Measurements from ENCODE around the gene PYROXD2. TPM values are rescaled to one million over a fixed set of nuclear protein-coding genes. Genes with fewer than 3 reads are reported as not detected.

PYROXD2 gene
- total and polyA plus RNA-seq, 10 of the 15 experiments (the other 5 are each of a cell fraction or from before 2014, with no cell fraction given): 4.8 to 15.8 (median 11.1) TPM

- TF ChIP-seq RCOR1 (conservative IDR thresholded peaks at IDR 0.05; ENCODE audit: low read depth, low read length) (no peak), PML (IDR thresholded peaks at IDR 0.05; ENCODE audit: low read length) (no peak), ZNF687 (IDR thresholded peaks at IDR 0.05) (0 out of 2 replicates have a peak, but pooled peaks have one; percentile 24), SP1 (IDR thresholded peaks at IDR 0.05; ENCODE audit: low read depth, low read length) (no peak), FOXK2 (IDR thresholded peaks at IDR 0.05) (no peak)
Observed at GRCh38 chr10:98404571-98405359, 10.2 kb downstream of the PYROXD2 start (continued).

GRCh38 chr10:98403812-98404504 is 11.0 kb downstream of the PYROXD2 start:
- Histone ChIP-seq H3K27me3 (replicated peaks in 1 of 2; ENCODE audit: control insufficient read depth in 2 of 2, insufficient read depth in 2 of 2, low read length in 1 of 2) (no peaks in the 10 kb centered on the region), H3K79me2 (ENCODE audit: control insufficient read depth, insufficient read depth, low read length) (no peaks in the 10 kb centered on the region), H2AFZ (ENCODE audit: control insufficient read depth, low read depth, low read length) (peak overlapping the region; percentile 42), H3K27ac (ENCODE audit: control insufficient read depth, insufficient read depth) (peak overlapping the region; percentile 72), H3K4me3 (0 out of 2 replicates have a peak overlapping the region, but pooled peaks have one; percentile 37), H3K36me3 (ENCODE audit: control insufficient read depth in 2 of 2, insufficient read depth in 2 of 2, low read length in 1 of 2) (no peaks in the 10 kb centered on the region), H3K4me1 (ENCODE audit: control insufficient read depth, insufficient read depth, low read length) (peaks cover 24% of the 10 kb centered on the region), H3K9me3 (replicated peaks; ENCODE audit: control insufficient read depth, insufficient read depth, low read length) (no peaks in the 10 kb centered on the region), H4K20me1 (ENCODE audit: control insufficient read depth, insufficient read depth) (no peaks in the 10 kb centered on the region), H3K4me2 (ENCODE audit: control insufficient read depth, insufficient read depth) (peak overlapping the region; percentile 64), H3K9ac (ENCODE audit: control insufficient read depth, insufficient read depth, low read length) (peak overlapping the region; percentile 22)
- BruUV-seq (replicated peaks): no TSS peak
- RAD21 ChIA-PET (ENCODE audit: unreplicated experiment): interaction anchor here (0.9 to 1.6 kb wide), 6 partner anchors 9 to 262 kb away, joined by 3 to 7 read pairs (median 4); partner anchors contain the start of gene PYROXD2
- CTCF ChIA-PET: interaction anchor here (0.7 to 1.8 kb wide), 5 partner anchors 9 to 159 kb away, joined by 3 to 16 read pairs (median 3); no protein-coding TSS in a partner anchor
- POLR2A ChIA-PET: interaction anchor here (1.0 kb wide), 1 partner anchor 42 kb away, joined by 3 read pairs; no protein-coding TSS in a partner anchor
- intact Hi-C loops (cut with micrococcal nuclease; ENCODE audit: unreplicated experiment) (no loop called here), in situ Hi-C loops (cut with MboI) (no loop called here)
- ATAC-seq: peak; percentile 82
- WGBS (ENCODE audit: insufficient coverage, insufficient replicate concordance, low lambda C conversion rate, missing lambda C conversion rate): 68% methylated on average over 7 of the region's 7 CpGs
- FAIRE-seq: no peak
- SMC1A ChIA-PET (ENCODE audit: uncharacterized antibody, unreplicated experiment): interaction anchor here (0.7 to 2.3 kb wide), 7 partner anchors 9 to 235 kb away, joined by 3 to 11 read pairs (median 3); partner anchors contain the start of gene PYROXD2
- no peak for DNase-seq (ENCODE audit: low read depth, low spot score)
- TF ChIP-seq HDGF (IDR thresholded peaks at IDR 0.05) (0 out of 2 replicates have a peak, but pooled peaks have one; percentile 2), NR2C1 (IDR thresholded peaks at IDR 0.05) (peak; percentile 47), PBX3 (IDR thresholded peaks at IDR 0.05; ENCODE audit: insufficient replicate concordance, low read depth, low read length) (peak; percentile 72), RAD51 (IDR thresholded peaks at IDR 0.05) (no peak), KAT2A (conservative IDR thresholded peaks at IDR 0.05; ENCODE audit: control insufficient read depth, low read depth, low read length) (no peak)
- TF ChIP-seq, protein P1, sequence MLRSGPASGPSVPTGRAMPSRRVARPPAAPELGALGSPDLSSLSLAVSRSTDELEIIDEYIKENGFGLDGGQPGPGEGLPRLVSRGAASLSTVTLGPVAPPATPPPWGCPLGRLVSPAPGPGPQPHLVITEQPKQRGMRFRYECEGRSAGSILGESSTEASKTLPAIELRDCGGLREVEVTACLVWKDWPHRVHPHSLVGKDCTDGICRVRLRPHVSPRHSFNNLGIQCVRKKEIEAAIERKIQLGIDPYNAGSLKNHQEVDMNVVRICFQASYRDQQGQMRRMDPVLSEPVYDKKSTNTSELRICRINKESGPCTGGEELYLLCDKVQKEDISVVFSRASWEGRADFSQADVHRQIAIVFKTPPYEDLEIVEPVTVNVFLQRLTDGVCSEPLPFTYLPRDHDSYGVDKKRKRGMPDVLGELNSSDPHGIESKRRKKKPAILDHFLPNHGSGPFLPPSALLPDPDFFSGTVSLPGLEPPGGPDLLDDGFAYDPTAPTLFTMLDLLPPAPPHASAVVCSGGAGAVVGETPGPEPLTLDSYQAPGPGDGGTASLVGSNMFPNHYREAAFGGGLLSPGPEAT (IDR thresholded peaks at IDR 0.05; ENCODE audit: low read depth): no peak
- TF ChIP-seq, protein P2, sequence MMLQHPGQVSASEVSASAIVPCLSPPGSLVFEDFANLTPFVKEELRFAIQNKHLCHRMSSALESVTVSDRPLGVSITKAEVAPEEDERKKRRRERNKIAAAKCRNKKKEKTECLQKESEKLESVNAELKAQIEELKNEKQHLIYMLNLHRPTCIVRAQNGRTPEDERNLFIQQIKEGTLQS (IDR thresholded peaks at IDR 0.05; ENCODE audit: borderline replicate concordance, extremely low read depth, low read depth, low read length): no peak

Measured in GM12878 (cell line).